GM12865 (cell line): ENCODE data around the gene KCNQ4.

Experiments used
- DNase-seq: peaks from one replicate; pipeline ENCODE4 v3.0.0; 2010; ENCODE audit warnings: low read depth
- H3K4me3 ChIP-seq: 2 replicates; pipeline ENCODE4 v1.5.1; 2011; ENCODE audit warnings: mild to moderate bottlenecking, low read depth, low read length, control low read depth
- TF ChIP-seq, protein P1 (sequence below): IDR thresholded peaks from 2 replicates; pipeline ENCODE4 v1.5.1; 2011; ENCODE audit warnings: low read length, control low read depth, low read depth, inconsistent platforms; ENCODE audit not compliant: insufficient read depth; ENCODE audit errors: missing control alignments

The KCNQ4 gene

DNA sequence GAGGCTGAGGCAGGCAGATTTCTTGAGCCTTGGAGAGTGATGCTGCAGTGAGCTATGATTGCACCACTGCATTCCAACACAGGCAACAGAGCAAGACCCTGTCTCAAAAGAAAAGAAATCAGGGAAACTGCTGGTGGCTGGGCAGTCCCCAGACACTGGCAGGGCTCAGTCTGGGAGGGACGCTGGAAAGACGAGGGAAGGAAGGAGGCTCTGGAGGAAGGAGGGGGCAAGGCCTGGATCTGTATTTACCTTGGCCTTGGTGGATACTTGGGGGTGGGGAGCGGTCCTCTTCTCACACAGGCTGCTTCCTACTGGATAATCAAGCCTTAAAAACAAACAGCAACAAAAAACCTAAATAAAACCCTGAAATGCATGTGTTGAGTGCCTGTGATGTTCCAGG, 24.4 kb downstream of the KCNQ4 start:
- no peak overlapping the region for H3K4me3 ChIP-seq
- DNase-seq, result no peak
- TF ChIP-seq, protein P1, sequence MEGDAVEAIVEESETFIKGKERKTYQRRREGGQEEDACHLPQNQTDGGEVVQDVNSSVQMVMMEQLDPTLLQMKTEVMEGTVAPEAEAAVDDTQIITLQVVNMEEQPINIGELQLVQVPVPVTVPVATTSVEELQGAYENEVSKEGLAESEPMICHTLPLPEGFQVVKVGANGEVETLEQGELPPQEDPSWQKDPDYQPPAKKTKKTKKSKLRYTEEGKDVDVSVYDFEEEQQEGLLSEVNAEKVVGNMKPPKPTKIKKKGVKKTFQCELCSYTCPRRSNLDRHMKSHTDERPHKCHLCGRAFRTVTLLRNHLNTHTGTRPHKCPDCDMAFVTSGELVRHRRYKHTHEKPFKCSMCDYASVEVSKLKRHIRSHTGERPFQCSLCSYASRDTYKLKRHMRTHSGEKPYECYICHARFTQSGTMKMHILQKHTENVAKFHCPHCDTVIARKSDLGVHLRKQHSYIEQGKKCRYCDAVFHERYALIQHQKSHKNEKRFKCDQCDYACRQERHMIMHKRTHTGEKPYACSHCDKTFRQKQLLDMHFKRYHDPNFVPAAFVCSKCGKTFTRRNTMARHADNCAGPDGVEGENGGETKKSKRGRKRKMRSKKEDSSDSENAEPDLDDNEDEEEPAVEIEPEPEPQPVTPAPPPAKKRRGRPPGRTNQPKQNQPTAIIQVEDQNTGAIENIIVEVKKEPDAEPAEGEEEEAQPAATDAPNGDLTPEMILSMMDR, result no peak

DNA sequence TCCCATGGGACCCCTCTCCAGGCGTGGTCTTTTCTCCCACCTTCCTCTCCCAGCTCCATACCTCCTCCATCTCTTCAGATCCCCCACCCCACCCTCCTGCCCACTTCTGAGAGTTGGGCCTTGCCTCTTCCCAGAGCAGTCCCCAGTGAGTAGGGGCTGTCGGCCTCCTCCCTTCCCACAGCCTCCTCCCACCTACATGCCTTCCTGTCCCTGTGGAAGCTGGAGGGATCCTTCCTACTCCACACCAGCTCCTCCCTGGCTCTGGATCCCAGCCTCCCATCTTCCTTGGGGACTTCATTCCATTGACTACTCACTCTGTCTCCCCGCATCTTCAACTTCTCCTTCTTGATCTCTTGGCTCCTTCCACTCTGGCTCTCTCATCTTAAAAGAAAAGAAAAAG, 24.9 kb downstream of the KCNQ4 start:
- DNase-seq, result no peak
- no peak overlapping the region for H3K4me3 ChIP-seq
- TF ChIP-seq, protein P1, result no peak

DNA sequence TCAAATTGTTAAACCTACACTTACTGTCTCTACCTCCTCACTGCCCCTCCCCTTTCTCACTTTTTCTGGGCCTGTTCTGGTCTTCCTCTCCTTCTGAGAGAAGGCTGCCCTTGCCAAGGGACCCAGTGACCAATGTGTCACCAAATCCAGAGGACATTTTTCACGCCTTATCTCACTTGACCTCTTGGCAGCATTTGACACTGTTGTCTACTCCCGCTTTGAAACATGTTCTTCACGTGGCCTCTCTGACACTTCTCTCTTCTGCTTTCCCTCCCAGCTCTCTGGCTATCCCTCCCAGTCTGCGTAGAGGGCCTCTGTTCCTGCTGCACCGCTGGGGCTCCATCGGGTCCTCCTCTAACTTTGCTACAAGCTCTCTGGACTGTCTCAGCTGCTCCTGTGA, 25.3 kb downstream of the KCNQ4 start:
- H3K4me3 ChIP-seq, result no peak overlapping the region
- TF ChIP-seq, protein P1, result no peak
- no peak for DNase-seq

DNA sequence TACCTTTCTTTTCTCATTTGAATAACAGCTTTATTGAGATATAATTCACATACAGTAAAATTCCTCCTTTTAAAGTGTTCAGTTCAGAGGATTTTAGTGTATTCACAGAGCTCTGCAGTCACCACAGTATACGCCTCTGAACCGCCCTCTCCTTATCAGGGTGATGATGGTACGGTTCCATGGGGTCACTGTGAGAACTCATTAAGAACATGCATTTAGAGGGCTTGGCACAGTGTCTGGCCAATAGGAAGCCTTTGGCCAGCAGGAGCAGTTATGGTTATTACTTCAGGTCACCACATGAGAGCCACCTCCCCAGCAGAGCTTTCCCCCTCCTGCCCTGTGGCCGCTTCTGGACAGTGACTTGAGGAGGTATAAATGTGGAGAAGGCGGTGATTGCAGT, 27.3 kb downstream of the KCNQ4 start:
- no peak for DNase-seq
- H3K4me3 ChIP-seq, result no peak overlapping the region
- TF ChIP-seq, protein P1, result no peak

DNA sequence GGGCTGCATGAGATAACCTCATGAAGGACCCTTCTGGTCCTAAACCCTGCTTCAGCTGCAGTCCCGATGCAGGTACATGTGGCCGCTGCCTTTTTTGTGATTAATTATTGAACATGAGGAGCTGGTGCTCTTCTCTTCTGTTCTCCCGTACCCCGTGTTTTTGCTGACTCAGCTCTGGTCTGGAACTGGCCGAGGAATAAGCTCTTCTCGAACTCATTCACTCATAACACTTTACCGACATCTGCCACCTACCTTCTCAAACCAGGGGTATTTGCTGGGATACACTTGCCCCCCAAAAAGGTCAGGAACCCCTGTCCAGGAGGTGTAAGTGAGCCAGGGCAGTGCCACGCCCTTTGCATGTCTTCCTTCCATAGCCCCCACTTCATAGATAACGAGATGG, 31.8 kb downstream of the KCNQ4 start:
- DNase-seq, result no peak
- no peak overlapping the region for H3K4me3 ChIP-seq
- TF ChIP-seq, protein P1, result no peak

DNA sequence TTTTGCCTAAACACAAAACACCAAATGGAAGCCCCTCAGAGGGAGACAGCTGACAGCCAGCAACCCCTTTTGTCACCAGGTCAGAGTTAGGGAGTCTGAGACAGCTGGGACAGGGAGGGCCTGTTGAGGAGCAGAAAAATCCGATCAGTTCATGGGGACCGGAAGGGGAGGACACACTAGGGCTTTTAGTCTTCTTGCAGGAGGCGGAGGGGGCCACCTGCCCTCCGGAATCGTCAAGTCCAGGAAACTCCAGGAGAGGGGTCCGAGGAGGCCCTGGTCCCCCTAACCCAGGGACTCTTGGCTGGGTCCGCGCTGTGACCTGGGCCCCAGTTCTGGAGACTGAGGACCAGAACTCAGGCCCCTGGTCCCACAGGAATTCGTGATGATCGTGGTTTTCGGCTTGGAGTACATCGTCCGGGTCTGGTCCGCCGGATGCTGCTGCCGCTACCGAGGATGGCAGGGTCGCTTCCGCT, 34.2 kb downstream of the KCNQ4 start:
- peak; percentile 31 for DNase-seq
- H3K4me3 ChIP-seq, result peak overlapping the region; percentile 61
- TF ChIP-seq, protein P1, result no peak

DNA sequence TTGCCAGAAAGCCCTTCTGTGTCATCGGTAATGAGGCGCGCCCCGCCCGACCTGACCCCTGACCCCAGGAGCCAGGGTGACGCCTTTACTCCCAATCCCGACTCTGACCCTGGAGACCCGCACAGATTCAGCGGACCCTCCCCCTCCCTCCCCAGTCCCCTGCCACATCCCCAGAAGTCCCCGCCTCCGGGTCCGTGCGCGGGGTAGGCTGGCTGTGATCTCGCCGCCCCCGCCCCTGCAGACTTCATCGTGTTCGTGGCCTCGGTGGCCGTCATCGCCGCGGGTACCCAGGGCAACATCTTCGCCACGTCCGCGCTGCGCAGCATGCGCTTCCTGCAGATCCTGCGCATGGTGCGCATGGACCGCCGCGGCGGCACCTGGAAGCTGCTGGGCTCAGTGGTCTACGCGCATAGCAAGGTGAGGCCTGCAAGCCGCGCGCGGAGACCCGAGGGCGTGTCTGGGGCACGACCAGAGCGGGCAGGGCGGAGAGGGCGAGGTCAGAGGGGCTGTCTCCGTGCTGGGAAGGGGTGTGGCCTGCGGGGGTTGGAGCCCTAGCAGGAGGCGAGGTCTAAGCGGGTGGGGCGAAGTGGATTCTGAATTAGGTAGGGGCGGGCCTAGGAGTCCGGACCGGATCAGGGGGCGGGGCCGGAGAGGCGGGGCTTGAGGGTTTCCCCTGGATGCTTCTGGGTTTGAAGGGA, 34.8 kb downstream of the KCNQ4 start:
- H3K4me3 ChIP-seq, result peak overlapping the region; percentile 61
- TF ChIP-seq, protein P1, result no peak
- peak; percentile 87 for DNase-seq
